Liver (tissue), 9 donors: Measurements from ENCODE around the gene OCA2. TPM values are rescaled to one million over a fixed set of nuclear protein-coding genes. Genes with fewer than 3 reads are reported as not detected.

Source experiments
- DNase-seq: peaks from one replicate; pipeline ENCODE4 v3.0.0-alpha.2; 2017; ENCODE audit warnings: low spot score
- H3K27ac ChIP-seq, 2 donors: one replicate each; pipeline ENCODE4 v1.7.0; 2013; ENCODE audit warnings: inconsistent platforms in 2 of 2, low read length in 2 of 2, control low read depth in 1 of 2, low read depth in 1 of 2, mild to moderate bottlenecking in 1 of 2
- H3K27me3 ChIP-seq, 4 donors: one replicate each; pipeline versions ENCODE4 v1.6.1 to v1.7.0; 2013; ENCODE audit warnings: low read length in 3 of 4, inconsistent platforms in 1 of 4, mild to moderate bottlenecking in 1 of 4, moderate library complexity in 1 of 4; ENCODE audit not compliant: control insufficient read depth in 4 of 4, insufficient read depth in 4 of 4
- H3K36me3 ChIP-seq, 4 donors: one replicate each; pipeline versions ENCODE4 v1.6.1 to v1.7.0; 2013; ENCODE audit warnings: low read length in 3 of 4, mild to moderate bottlenecking in 3 of 4, low read depth in 1 of 4, moderate library complexity in 1 of 4; ENCODE audit not compliant: control insufficient read depth in 4 of 4, insufficient read depth in 3 of 4
- H3K4me1 ChIP-seq, 4 donors: one replicate each; pipeline versions ENCODE4 v1.6.1 to v1.7.0; 2013; ENCODE audit warnings: low read length in 3 of 4, mild to moderate bottlenecking in 3 of 4, moderate library complexity in 1 of 4; ENCODE audit not compliant: control insufficient read depth in 4 of 4, insufficient read depth in 4 of 4
- H3K4me3 ChIP-seq, 3 donors: one replicate each; pipeline versions ENCODE4 v1.6.1 to v1.7.0; 2013; ENCODE audit warnings: low read length in 3 of 3, control low read depth in 1 of 3, low read depth in 1 of 3, mild to moderate bottlenecking in 1 of 3
- H3K9ac ChIP-seq, 2 donors: one replicate each; pipeline ENCODE4 v1.7.0; 2013; ENCODE audit warnings: low read length in 2 of 2, mild to moderate bottlenecking in 2 of 2, moderate library complexity in 2 of 2, control low read depth in 1 of 2, low read depth in 1 of 2
- H3K9me3 ChIP-seq, 4 donors: one replicate each; pipeline versions ENCODE4 v1.6.1 to v1.7.0; 2013; ENCODE audit warnings: low read length in 3 of 4; ENCODE audit not compliant: control insufficient read depth in 4 of 4
- ATF3 ChIP-seq: IDR thresholded peaks from 2 replicates; pipeline ENCODE4 v1.6.1; 2016; ENCODE audit warnings: antibody characterized with exemption
- CTCF ChIP-seq: fragments of 150-350 bp; IDR thresholded peaks from 2 replicates; pipeline ENCODE4 v1.5.1; 2017; ENCODE audit warnings: improper control_type of control experiment, low read depth, low read length; ENCODE audit not compliant: missing input control
- EGR1 ChIP-seq, 2 donors: IDR thresholded peaks; 2 replicates each; pipeline ENCODE4 v1.6.1; 2016 to 2018; ENCODE audit warnings: antibody characterized with exemption in 2 of 2, low read depth in 2 of 2
- FOXA1 ChIP-seq: IDR thresholded peaks from 2 replicates; pipeline ENCODE4 v1.6.1; 2016; ENCODE audit warnings: antibody characterized with exemption
- FOXA2 ChIP-seq: IDR thresholded peaks from 2 replicates; pipeline ENCODE4 v1.6.1; 2016; ENCODE audit warnings: antibody characterized with exemption
- GABPA ChIP-seq, 2 donors: IDR thresholded peaks in 1 of 2; conservative IDR thresholded peaks in 1 of 2; 2 replicates each; pipeline ENCODE4 v1.6.1; 2016; ENCODE audit warnings: antibody characterized with exemption in 2 of 2, mild to moderate bottlenecking in 1 of 2, moderate library complexity in 1 of 2
- HNF4A ChIP-seq, 2 donors: conservative IDR thresholded peaks; 2 replicates each; pipeline ENCODE4 v1.6.1; 2016; ENCODE audit warnings: antibody characterized with exemption in 2 of 2, mild to moderate bottlenecking in 2 of 2
- HNF4G ChIP-seq: IDR thresholded peaks from 2 replicates; pipeline ENCODE4 v1.6.1; 2016; ENCODE audit warnings: antibody characterized with exemption
- JUND ChIP-seq, 2 donors: IDR thresholded peaks; 2 replicates each; pipeline ENCODE4 v1.6.1; 2016; ENCODE audit warnings: antibody characterized with exemption in 2 of 2
- MAX ChIP-seq: IDR thresholded peaks from 2 replicates; pipeline ENCODE4 v1.6.1; 2016; ENCODE audit warnings: antibody characterized with exemption
- NR2F2 ChIP-seq: IDR thresholded peaks from 2 replicates; pipeline ENCODE4 v1.6.1; 2016; ENCODE audit warnings: antibody characterized with exemption
- RAD21 ChIP-seq, 2 donors: IDR thresholded peaks; 2 replicates each; pipeline ENCODE4 v1.6.1; 2016; ENCODE audit warnings: antibody characterized with exemption in 2 of 2, mild to moderate bottlenecking in 2 of 2
- REST ChIP-seq: IDR thresholded peaks from 2 replicates; pipeline ENCODE4 v1.6.1; 2016; ENCODE audit warnings: antibody characterized with exemption, mild to moderate bottlenecking
- RXRA ChIP-seq, 2 donors: IDR thresholded peaks; 2 replicates each; pipeline ENCODE4 v1.6.1; 2017 to 2018; ENCODE audit warnings: antibody characterized with exemption in 2 of 2, mild to moderate bottlenecking in 1 of 2
- SP1 ChIP-seq: IDR thresholded peaks from 2 replicates; pipeline ENCODE4 v1.6.1; 2018; ENCODE audit warnings: antibody characterized with exemption, mild to moderate bottlenecking
- TAF1 ChIP-seq: conservative IDR thresholded peaks from 2 replicates; pipeline ENCODE4 v1.6.1; 2016; ENCODE audit warnings: antibody characterized with exemption, mild to moderate bottlenecking
- YY1 ChIP-seq: IDR thresholded peaks from 2 replicates; pipeline ENCODE4 v1.6.1; 2016; ENCODE audit warnings: antibody characterized with exemption, mild to moderate bottlenecking
- ZBTB33 ChIP-seq: IDR thresholded peaks from 2 replicates; pipeline ENCODE4 v1.6.1; 2016; ENCODE audit warnings: antibody characterized with exemption
- WGBS: extraction: QIAGEN DNeasy Blood & Tissue Kit; methylation state at CpG from one replicate; pipeline ENCODE4 v1.1.7; 2013; 5-methylcytosine and 5-hydroxymethylcytosine counted together
- polyA plus RNA-seq, 2 donors: library from polyadenylated mRNA; stranded (reverse) in 1 of 2; unstranded in 1 of 2; fragments of 200-250 nt in 1 of 2; fragments of >200 nt in 1 of 2; fragmentation: Nextera tagmentation in 1 of 2; extraction: Ambion mirVana in 1 of 2; gene quantifications; one replicate each; pipeline versions ENCODE4 v1.2.1 to v1.2.3, GENCODE V29; 2013 to 2015
- total RNA-seq, 2 donors: library from RNA; depleted of rRNA; stranded (reverse); fragments of >200 nt; gene quantifications; one replicate each; pipeline ENCODE4 v1.2.3, GENCODE V29; 2014
- donor health status: healthy.
- donor health status: healthy.
- donor health status: healthy.
- donor health status: healthy.
- donor health status: healthy.

Gene OCA2
- total and polyA plus RNA-seq, 4 donors = 0.02 to 0.56 (median 0.15) TPM

- DNase-seq = no peak
- H3K36me3 ChIP-seq = no peaks in the 10 kb centered on the region
- no peaks in the 10 kb centered on the region for H3K4me1 ChIP-seq
- no peak overlapping the region for H3K27ac ChIP-seq
- H3K4me3 ChIP-seq = no peak overlapping the region
- 90% methylated on average over 15 of the region's 15 CpGs for WGBS
- no peak for TF ChIP-seq FOXA2
- TF ChIP-seq EGR1 (IDR thresholded peaks at IDR 0.05; ENCODE audit: low read depth in 2 of 2) = no peak
- no peak overlapping the region for H3K9ac ChIP-seq
- no peaks in the 10 kb centered on the region for H3K27me3 ChIP-seq
- H3K9me3 ChIP-seq = no peaks in the 10 kb centered on the region
Observed at GRCh38 chr15:27776501-27776900, 322.6 kb downstream of the OCA2 start.

GRCh38 chr15:27774638-27775037, 324.5 kb downstream of the OCA2 start:
- no peak for DNase-seq
- Histone ChIP-seq H3K36me3 (no peaks in the 10 kb centered on the region), H3K9me3 (peaks cover 0 to 2% (median 0%) of the 10 kb centered on the region in 4 donors), H3K27ac (no peak overlapping the region), H3K27me3 (no peaks in the 10 kb centered on the region), H3K4me3 (no peak overlapping the region), H3K9ac (no peak overlapping the region), H3K4me1 (no peaks in the 10 kb centered on the region)
- WGBS = 91% methylated on average over 9 of the region's 9 CpGs
- TF ChIP-seq TAF1 (no peak), REST (no peak), JUND (IDR thresholded peaks at IDR 0.05) (no peak), GABPA (IDR thresholded peaks at IDR 0.05 in 1 of 2, conservative IDR thresholded peaks at IDR 0.05 in 1 of 2) (no peak), EGR1 (IDR thresholded peaks at IDR 0.05; ENCODE audit: low read depth in 2 of 2) (no peak), ZBTB33 (no peak), SP1 (no peak), FOXA1 (no peak), RXRA (IDR thresholded peaks at IDR 0.05) (no peak), RAD21 (IDR thresholded peaks at IDR 0.05) (no peak), HNF4G (no peak), ATF3 (no peak), CTCF (no peak), FOXA2 (no peak), HNF4A (conservative IDR thresholded peaks at IDR 0.05) (no peak), YY1 (no peak), NR2F2 (no peak), MAX (no peak)
